Activated naive CD4-positive, alpha-beta T cell (primary cell): Measurements from ENCODE around the gene CAPRIN1.

Source experiments
- DNase-seq, 4 experiments: peaks; one replicate each; lab custom pipeline; 2025; lab: John Stamatoyannopoulos, UW

The CAPRIN1 gene

GRCh38 chr11:34145847-34146381, 94.4 kb downstream of the CAPRIN1 start:
- DNase-seq = no peak

GRCh38 chr11:34146411-34146810, 94.9 kb downstream of the CAPRIN1 start:
- no peak for DNase-seq

- no peak for DNase-seq
Measured at GRCh38 chr11:34146866-34147265, 95.3 kb downstream of the CAPRIN1 start.

GRCh38 chr11:34147581-34147980, 96.0 kb downstream of the CAPRIN1 start:
- DNase-seq = no peak

GRCh38 chr11:34148504-34149165, 97.1 kb downstream of the CAPRIN1 start:
- no peak for DNase-seq

- no peak for DNase-seq
Measured at GRCh38 chr11:34149274-34149673, 97.7 kb downstream of the CAPRIN1 start.

- no peak for DNase-seq
Measured at GRCh38 chr11:34149786-34150185, 98.3 kb downstream of the CAPRIN1 start.

GRCh38 chr11:34150494-34151151, 99.1 kb downstream of the CAPRIN1 start:
- DNase-seq = no peak
